Measurements from ENCODE around the gene G6PC2.
"Not testable (repeated sequence)": the region's sequence is repeated elsewhere in the genome, so short reads cannot be mapped to it uniquely, and the experiment has no call there.

DNA sequence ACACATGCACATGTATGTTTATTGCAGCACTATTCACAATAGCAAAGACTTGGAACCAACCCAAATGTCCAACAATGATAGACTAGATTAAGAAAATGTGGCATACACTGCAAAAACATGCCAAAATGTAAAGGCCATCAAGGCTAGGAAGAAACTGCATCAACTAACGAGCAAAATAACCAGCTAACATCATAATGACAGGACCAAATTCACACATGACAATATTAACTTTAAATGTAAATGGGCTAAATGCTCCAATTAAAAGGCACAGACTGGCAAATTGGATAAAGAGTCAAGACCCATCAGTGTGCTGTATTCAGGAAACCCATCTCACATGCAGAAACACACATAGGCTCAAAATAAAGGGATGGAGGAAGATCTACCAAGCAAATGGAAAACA is 33.9 kb upstream of the G6PC2 start:
- TF ChIP-seq, protein P1, sequence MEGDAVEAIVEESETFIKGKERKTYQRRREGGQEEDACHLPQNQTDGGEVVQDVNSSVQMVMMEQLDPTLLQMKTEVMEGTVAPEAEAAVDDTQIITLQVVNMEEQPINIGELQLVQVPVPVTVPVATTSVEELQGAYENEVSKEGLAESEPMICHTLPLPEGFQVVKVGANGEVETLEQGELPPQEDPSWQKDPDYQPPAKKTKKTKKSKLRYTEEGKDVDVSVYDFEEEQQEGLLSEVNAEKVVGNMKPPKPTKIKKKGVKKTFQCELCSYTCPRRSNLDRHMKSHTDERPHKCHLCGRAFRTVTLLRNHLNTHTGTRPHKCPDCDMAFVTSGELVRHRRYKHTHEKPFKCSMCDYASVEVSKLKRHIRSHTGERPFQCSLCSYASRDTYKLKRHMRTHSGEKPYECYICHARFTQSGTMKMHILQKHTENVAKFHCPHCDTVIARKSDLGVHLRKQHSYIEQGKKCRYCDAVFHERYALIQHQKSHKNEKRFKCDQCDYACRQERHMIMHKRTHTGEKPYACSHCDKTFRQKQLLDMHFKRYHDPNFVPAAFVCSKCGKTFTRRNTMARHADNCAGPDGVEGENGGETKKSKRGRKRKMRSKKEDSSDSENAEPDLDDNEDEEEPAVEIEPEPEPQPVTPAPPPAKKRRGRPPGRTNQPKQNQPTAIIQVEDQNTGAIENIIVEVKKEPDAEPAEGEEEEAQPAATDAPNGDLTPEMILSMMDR (IDR thresholded peaks at IDR 0.05; ENCODE audit: control extremely low read depth in 1 of 3, insufficient read depth in 1 of 3, low read depth in 1 of 3, low read length in 3 of 3), result not testable (repeated sequence)
- not testable (repeated sequence) for TF ChIP-seq POLR2A (IDR thresholded peaks at IDR 0.05; ENCODE audit: control extremely low read depth in 1 of 2, low read depth in 2 of 2, low read length in 2 of 2); SP2 (IDR thresholded peaks at IDR 0.05; ENCODE audit: low read length); TCF12 (IDR thresholded peaks at IDR 0.05; ENCODE audit: low read depth, low read length); TAF1 (IDR thresholded peaks at IDR 0.05; ENCODE audit: low read depth, low read length); EZH2 (IDR thresholded peaks at IDR 0.05; ENCODE audit: low read depth, low read length, severe bottlenecking); RFX5 (IDR thresholded peaks at IDR 0.05; ENCODE audit: borderline replicate concordance, low read depth, low read length)
